ENCODE measurements around the gene PSMC3IP. TPM values are rescaled to one million over a fixed set of nuclear protein-coding genes. Genes with fewer than 3 reads are reported as not detected.

The PSMC3IP gene
- total RNA-seq, 1 donor from 2014 or later = 1.3 TPM

- H3K27me3 ChIP-seq (ENCODE audit: control insufficient read depth, insufficient read depth, low read length) = no peaks in the 10 kb centered on the region
- peaks cover 7% of the 10 kb centered on the region for H3K36me3 ChIP-seq (ENCODE audit: control insufficient read depth, insufficient read depth, low read length)
- no peak for TF ChIP-seq CTCF (IDR thresholded peaks at IDR 0.05; ENCODE audit: insufficient read depth, low read length, severe bottlenecking)
- H3K4me3 ChIP-seq (ENCODE audit: low read depth, low read length) = no peak overlapping the region
- FAIRE-seq (no peak), DNase-seq (ENCODE audit: low read depth) (no peak)
These were observed 54.7 kb downstream of the PSMC3IP start for GRCh38 chr17:42522798-42523278.

Other genes with a start within 250 kb of the PSMC3IP start
- gene STAT3, start 189.3 kb downstream of the PSMC3IP start, total RNA-seq = 40.0 and 56.6 TPM in 2 replicates
- gene CAVIN1, start 154.5 kb downstream of the PSMC3IP start, total RNA-seq = 126 and 159 TPM in 2 replicates
- gene ATP6V0A1, start 118.9 kb downstream of the PSMC3IP start, total RNA-seq = 20.0 and 54.2 TPM in 2 replicates
- gene NAGLU, start 41.5 kb downstream of the PSMC3IP start, total RNA-seq = 8.4 and 14.2 TPM in 2 replicates
- gene HSD17B1, start 24.8 kb downstream of the PSMC3IP start, total RNA-seq = 7.4 and 22.8 TPM in 2 replicates
- gene COASY, start 15.6 kb downstream of the PSMC3IP start, total RNA-seq = 9.0 and 18.4 TPM in 2 replicates
- gene MLX, start 10.6 kb downstream of the PSMC3IP start, total RNA-seq = 28.3 and 33.2 TPM in 2 replicates
- 66.1 and 69.3 TPM in 2 replicates for gene RETREG3, start 31.6 kb upstream of the PSMC3IP start, total RNA-seq
- gene TUBG1, start 32.0 kb upstream of the PSMC3IP start, total RNA-seq = 12.1 and 21.5 TPM in 2 replicates
- 5.3 and 6.7 TPM in 2 replicates for gene TUBG2, start 81.6 kb upstream of the PSMC3IP start, total RNA-seq
- gene PLEKHH3, start 99.3 kb upstream of the PSMC3IP start, total RNA-seq = 15.3 and 26.9 TPM in 2 replicates
- gene CCR10, start 104.1 kb upstream of the PSMC3IP start, total RNA-seq = 0.13 TPM in 1 of 2 replicates, not detected in the other
- gene CNTNAP1, start 104.8 kb upstream of the PSMC3IP start, total RNA-seq = 0.51 and 0.53 TPM in 2 replicates
- 16.1 and 18.2 TPM in 2 replicates for gene EZH1, start 167.3 kb upstream of the PSMC3IP start, total RNA-seq
- gene RAMP2, start 183.5 kb upstream of the PSMC3IP start, total RNA-seq = not detected in 2 replicates
- 65.3 and 76.0 TPM in 2 replicates for gene VPS25, start 195.7 kb upstream of the PSMC3IP start, total RNA-seq
- gene WNK4, start 202.9 kb upstream of the PSMC3IP start, total RNA-seq = under 0.01 and 0.13 TPM in 2 replicates
- 59.8 and 69.6 TPM in 2 replicates for gene COA3, start 221.0 kb upstream of the PSMC3IP start, total RNA-seq
- not detected in 2 replicates for gene CNTD1, start 221.1 kb upstream of the PSMC3IP start, total RNA-seq
- gene BECN1, start 246.6 kb upstream of the PSMC3IP start, total RNA-seq = 123 and 200 TPM in 2 replicates